Endothelial cell of umbilical vein (primary cell): Measurements from ENCODE around the gene SGCD. TPM values are rescaled to one million over a fixed set of nuclear protein-coding genes. Genes with fewer than 3 reads are reported as not detected.

Experiments used
- BruUV-seq: library from RNA; stranded (reverse); fragments of 400-500 nt; replicated peaks from 2 replicates; lab custom pipeline; 2021; lab: Mats Ljungman, UMichigan
- CTCF ChIA-PET: fragments of 300-600, 350-600 bp; sonication (Branson Sonifier 250); formaldehyde crosslinking; loops from one replicate; lab custom pipeline; 2021; ENCODE audit warnings: antibody characterized with exemption, inconsistent platforms; lab: Charles Lee
- POLR2A ChIA-PET: fragments of 300-600, 350-600 bp; sonication (Branson Sonifier 250); formaldehyde crosslinking; loops from one replicate; lab custom pipeline; 2021; ENCODE audit warnings: antibody characterized with exemption, inconsistent platforms; lab: Charles Lee
- DNase-seq: peaks from one replicate; pipeline ENCODE4 v3.0.0-alpha.2; 2011; ENCODE audit warnings: low read depth, low spot score
- FAIRE-seq: peaks from 2 replicates; lab custom pipeline; 2011; peaks lifted over from hg19 to GRCh38; lab: Jason Lieb, UNC
- H2AFZ ChIP-seq: 2 replicates; pipeline ENCODE4 v1.6.0; 2012; ENCODE audit warnings: low read depth, low read length, control low read depth, inconsistent platforms
- H3K27ac ChIP-seq: 2 replicates; pipeline ENCODE4 v1.5.1; 2011; ENCODE audit warnings: low read depth, mild to moderate bottlenecking, control low read depth, low read length, moderate library complexity; ENCODE audit not compliant: insufficient read depth
- H3K27me3 ChIP-seq, 2 experiments: 2 replicates each; pipeline versions ENCODE4 v1.6.0 to v1.6.1; 2011; ENCODE audit warnings: low read length in 2 of 2, mixed read lengths in 1 of 2; ENCODE audit not compliant: control insufficient read depth in 2 of 2, insufficient read depth in 2 of 2
- H3K36me3 ChIP-seq, 2 experiments: 2 replicates in 1 of 2; 3 replicates in 1 of 2; pipeline ENCODE4 v1.5.1; 2011; ENCODE audit warnings: low read length in 2 of 2, mild to moderate bottlenecking in 1 of 2, moderate library complexity in 1 of 2; ENCODE audit not compliant: control insufficient read depth in 2 of 2, insufficient read depth in 2 of 2; ENCODE audit errors: extremely low read depth in 1 of 2
- H3K4me1 ChIP-seq: 3 replicates; pipeline ENCODE4 v1.5.1; 2011; ENCODE audit warnings: mild to moderate bottlenecking, low read length; ENCODE audit not compliant: control insufficient read depth, insufficient read depth; ENCODE audit errors: extremely low read depth
- H3K4me2 ChIP-seq: 2 replicates; pipeline ENCODE4 v1.6.1; 2011; ENCODE audit warnings: low read length, control low read depth, mixed read lengths; ENCODE audit not compliant: insufficient read depth
- H3K4me3 ChIP-seq, 3 experiments: fragments of 200-600 bp in 1 of 3; sonication (generic), shearing (Covaris generic) in 1 of 3; replicated peaks in 1 of 3; 2 replicates each; pipeline ENCODE4 v1.5.1; 2011 to 2016; ENCODE audit warnings: control low read depth in 3 of 3, low read length in 3 of 3, mild to moderate bottlenecking in 2 of 3, inconsistent platforms in 1 of 3, low read depth in 1 of 3, moderate library complexity in 1 of 3; ENCODE audit not compliant: insufficient read depth in 1 of 3
- H3K79me2 ChIP-seq: 2 replicates; pipeline ENCODE4 v1.6.0; 2012; ENCODE audit warnings: low read length, inconsistent platforms; ENCODE audit not compliant: control insufficient read depth, insufficient read depth
- H3K9ac ChIP-seq: replicated peaks from 2 replicates; pipeline ENCODE3; 2011; ENCODE audit warnings: low read length, control low read depth; ENCODE audit not compliant: insufficient read depth; ENCODE audit errors: extremely low read depth
- H3K9me1 ChIP-seq: replicated peaks from 3 replicates; pipeline ENCODE4 v1.6.0; 2011; ENCODE audit warnings: mild to moderate bottlenecking, low read length; ENCODE audit not compliant: control insufficient read depth, insufficient read depth; ENCODE audit errors: extremely low read depth
- H3K9me3 ChIP-seq: replicated peaks from 2 replicates; pipeline ENCODE4 v1.5.1; 2012; ENCODE audit warnings: low read length, inconsistent platforms; ENCODE audit not compliant: control insufficient read depth, insufficient read depth
- H4K20me1 ChIP-seq: replicated peaks from 2 replicates; pipeline ENCODE3; 2011; ENCODE audit warnings: mild to moderate bottlenecking, low read length; ENCODE audit not compliant: control insufficient read depth, insufficient read depth; ENCODE audit errors: extremely low read depth
- CTCF ChIP-seq, 2 donors: IDR thresholded peaks; 1 replicate in 1 of 2; 2 replicates in 1 of 2; pipeline ENCODE4 v1.5.1; 2011; ENCODE audit warnings: low read length in 2 of 2, mild to moderate bottlenecking in 2 of 2, moderate library complexity in 2 of 2, control low read depth in 1 of 2, inconsistent platforms in 1 of 2, low read depth in 1 of 2; ENCODE audit not compliant: insufficient read depth in 1 of 2; ENCODE audit errors: extremely low read depth in 1 of 2
- EZH2 ChIP-seq: IDR thresholded peaks from 2 replicates; pipeline ENCODE4 v1.6.1; 2012; ENCODE audit warnings: borderline replicate concordance, low read depth, mild to moderate bottlenecking, moderate library complexity, low read length, inconsistent platforms; ENCODE audit not compliant: severe bottlenecking
- FOS ChIP-seq: IDR thresholded peaks from 2 replicates; pipeline ENCODE4 v1.6.1; 2011; ENCODE audit warnings: mild to moderate bottlenecking, low read length, moderate library complexity, borderline replicate concordance; ENCODE audit not compliant: insufficient read depth
- GATA2 ChIP-seq: IDR thresholded peaks from 2 replicates; pipeline ENCODE4 v1.7.0; 2011; ENCODE audit warnings: low read depth, mild to moderate bottlenecking, moderate library complexity, mixed read lengths, low read length; ENCODE audit not compliant: insufficient read length, insufficient read depth
- JUN ChIP-seq: IDR thresholded peaks from 2 replicates; pipeline ENCODE4 v1.6.1; 2011; ENCODE audit warnings: borderline replicate concordance, low read depth; ENCODE audit not compliant: insufficient read length, insufficient read depth
- MAX ChIP-seq: IDR thresholded peaks from 2 replicates; pipeline ENCODE4 v1.6.1; 2011; ENCODE audit not compliant: insufficient read depth, insufficient read length
- MYC ChIP-seq: IDR thresholded peaks from one replicate; pipeline ENCODE4 v1.6.1; 2011; ENCODE audit warnings: mild to moderate bottlenecking, low read depth, low read length
- POLR2A ChIP-seq: IDR thresholded peaks from 2 replicates; pipeline ENCODE4 v1.6.1; 2012; ENCODE audit warnings: low read depth, mild to moderate bottlenecking, control low read depth, low read length
- POLR2AphosphoS5 ChIP-seq: IDR thresholded peaks from 2 replicates; pipeline ENCODE4 v1.6.1; 2012; ENCODE audit warnings: low read depth, mild to moderate bottlenecking, control low read depth, low read length, moderate library complexity; ENCODE audit not compliant: insufficient read depth
- dilution Hi-C: fragments of 300-500 bp; cut with MboI; formaldehyde crosslinking; loops from one replicate; pipeline ENCODE4 v1.15.0; 2019; ENCODE audit warnings: low sequenced_read_pairs; ENCODE audit not compliant: extremely low pct_ligation_motif_present
- intact Hi-C: fragments of 100-400 bp; cut with micrococcal nuclease; formaldehyde crosslinking; loops from one replicate; pipeline ENCODE4 v1.10.0; 2022
- polyA plus RNA-seq, 4 experiments: library from polyadenylated mRNA; depleted of rRNA in 3 of 4; stranded (reverse) in 3 of 4; unstranded in 1 of 4; fragments of >200 nt; gene quantifications; 2 replicates each; pipeline versions ENCODE4 v1.2.1 to v1.2.3, GENCODE V29; 2011 to 2012; ENCODE audit warnings: missing spikeins in 1 of 4
- total RNA-seq: library from RNA; stranded (reverse); gene quantifications from 2 replicates; pipeline ENCODE4 v1.2.3, GENCODE V29; 2021

Gene SGCD
- total and polyA plus RNA-seq, 2 donors (not counting 3 experiments of a cell fraction or from before 2014, with no cell fraction given) = not detected

DNA sequence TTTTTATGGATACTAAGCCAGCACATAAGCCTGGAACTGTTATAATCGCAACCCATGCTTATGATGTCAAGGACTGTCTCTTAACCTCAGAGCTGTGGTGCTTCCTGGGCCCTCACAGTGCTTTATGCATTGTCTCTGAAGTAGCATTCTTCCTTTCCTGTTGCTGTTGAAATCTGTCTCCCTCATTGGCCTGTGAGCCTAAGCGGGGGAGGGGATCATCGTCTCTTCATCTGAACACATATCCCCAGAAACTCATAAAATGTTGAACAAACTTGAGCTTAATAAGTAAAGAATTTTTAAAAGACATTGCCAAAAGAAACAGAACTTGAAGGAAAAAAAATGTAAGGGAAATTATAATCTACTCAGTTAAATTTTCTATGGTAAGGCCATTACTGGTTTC lies 80.3 kb downstream of the SGCD start:
- H3K4me1 ChIP-seq = no peaks in the 10 kb centered on the region
- BruUV-seq = no TSS peak
- H3K9ac ChIP-seq = no peak overlapping the region
- H3K27me3 ChIP-seq = no peaks in the 10 kb centered on the region
- no peak for TF ChIP-seq EZH2
- no peak for TF ChIP-seq GATA2
- no peak for TF ChIP-seq CTCF (IDR thresholded peaks at IDR 0.05; ENCODE audit: extremely low read depth in 1 of 2, insufficient read depth in 1 of 2, low read depth in 1 of 2, low read length in 2 of 2)
- TF ChIP-seq POLR2AphosphoS5 = no peak
- TF ChIP-seq POLR2A = no peak
- TF ChIP-seq JUN = no peak
- intact Hi-C loops = no loop called here
- H3K36me3 ChIP-seq = no peaks in the 10 kb centered on the region
- no peak overlapping the region for H2AFZ ChIP-seq
- H3K9me1 ChIP-seq = no peaks in the 10 kb centered on the region
- dilution Hi-C loops = no loop called here
- DNase-seq = no peak
- H3K9me3 ChIP-seq = peaks cover 2% of the 10 kb centered on the region
- no peak for FAIRE-seq
- H3K27ac ChIP-seq = no peak overlapping the region
- H3K4me3 ChIP-seq = no peak overlapping the region
- POLR2A ChIA-PET = no interaction called here
- no peaks in the 10 kb centered on the region for H4K20me1 ChIP-seq
- no peak overlapping the region for H3K4me2 ChIP-seq
- CTCF ChIA-PET = no interaction called here
- H3K79me2 ChIP-seq = no peaks in the 10 kb centered on the region

DNA sequence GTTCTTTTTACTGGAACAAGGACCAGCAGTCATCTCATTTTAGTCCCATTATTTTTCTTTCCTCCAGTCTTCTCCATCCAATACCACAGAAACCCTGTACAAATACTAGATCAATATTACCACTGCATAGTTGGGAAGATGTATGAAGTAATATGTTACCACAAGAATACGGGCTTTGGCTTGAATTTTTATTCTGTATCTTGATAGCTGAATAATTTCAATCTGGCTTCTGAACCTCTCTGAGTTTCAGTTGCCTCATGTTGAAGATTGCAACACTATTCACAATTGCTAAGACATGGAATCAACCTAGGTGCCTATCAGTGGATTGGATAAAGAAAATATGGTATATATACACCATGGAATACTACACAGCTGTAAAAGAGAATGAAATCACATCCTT lies 82.9 kb downstream of the SGCD start:
- POLR2A ChIA-PET = no interaction called here
- Histone ChIP-seq H3K4me1 (no peaks in the 10 kb centered on the region), H2AFZ (no peak overlapping the region), H4K20me1 (no peaks in the 10 kb centered on the region), H3K4me3 (no peak overlapping the region), H3K9me3 (peaks cover 2% of the 10 kb centered on the region), H3K79me2 (no peaks in the 10 kb centered on the region), H3K9ac (no peak overlapping the region), H3K9me1 (no peaks in the 10 kb centered on the region), H3K27me3 (no peaks in the 10 kb centered on the region), H3K4me2 (no peak overlapping the region), H3K36me3 (no peaks in the 10 kb centered on the region), H3K27ac (no peak overlapping the region)
- dilution Hi-C loops = no loop called here
- CTCF ChIA-PET = no interaction called here
- intact Hi-C loops = no loop called here
- no peak for DNase-seq
- no peak for TF ChIP-seq MYC
- no peak for TF ChIP-seq FOS
- TF ChIP-seq CTCF (IDR thresholded peaks at IDR 0.05; ENCODE audit: extremely low read depth in 1 of 2, insufficient read depth in 1 of 2, low read depth in 1 of 2, low read length in 2 of 2) = no peak
- no peak for TF ChIP-seq MAX
- no peak for TF ChIP-seq POLR2A
- no peak for TF ChIP-seq POLR2AphosphoS5
- TF ChIP-seq GATA2 = no peak
- no peak for TF ChIP-seq EZH2
- TF ChIP-seq JUN = no peak
- FAIRE-seq = no peak
- no TSS peak for BruUV-seq
